ENCODE results near the gene ATP5MG. TPM values are rescaled to one million over a fixed set of nuclear protein-coding genes. Genes with fewer than 3 reads are reported as not detected.

The ATP5MG gene
- total and polyA plus RNA-seq, 2 donors (not counting 1 experiment from before 2014, with no cell fraction given): 118 to 142 TPM

- no peaks in the 10 kb centered on the region for H4K20me1 ChIP-seq (ENCODE audit: control insufficient read depth, insufficient read depth, low read length, poor library complexity, severe bottlenecking)
- no peaks in the 10 kb centered on the region for H3K9me3 Mint-ChIP-seq (ENCODE audit: insufficient read depth)
- no peak for DNase-seq
- no peak overlapping the region for H3K27ac Mint-ChIP-seq
- intact Hi-C loops (cut with micrococcal nuclease): no loop called here
- 0% methylated on average over 1 of the region's 1 CpG for WGBS (ENCODE audit: insufficient coverage)
- H3K4me3 Mint-ChIP-seq: no peak overlapping the region
- no peak for ATAC-seq (ENCODE audit: low read depth)
- H3K36me3 ChIP-seq (replicated peaks in 1 of 2; ENCODE audit: control extremely low read depth in 1 of 2, control insufficient read depth in 1 of 2, extremely low read depth in 1 of 2, insufficient read depth in 2 of 2, low read length in 1 of 2): no peaks in the 10 kb centered on the region
- no peak overlapping the region for H3K4me2 ChIP-seq (replicated peaks; ENCODE audit: low read depth, low read length, poor library complexity, severe bottlenecking)
- no peak overlapping the region for H3K9ac ChIP-seq (ENCODE audit: low read length)
- no peak for TF ChIP-seq CTCF (IDR thresholded peaks at IDR 0.05)
- TF ChIP-seq EZH2 (IDR thresholded peaks at IDR 0.05; ENCODE audit: borderline replicate concordance, insufficient read depth, low read depth, low read length, poor library complexity, severe bottlenecking): no peak
- H3K27me3 Mint-ChIP-seq: no peaks in the 10 kb centered on the region
- CTCF ChIA-PET: no interaction called here
- no peaks in the 10 kb centered on the region for H3K9me3 ChIP-seq (ENCODE audit: control extremely low read depth in 1 of 3, control insufficient read depth in 2 of 3, insufficient read depth in 1 of 3, low read length in 2 of 3)
- H2AFZ ChIP-seq (ENCODE audit: insufficient read depth, low read depth, low read length, poor library complexity, severe bottlenecking): no peak overlapping the region
- POLR2A ChIA-PET: no interaction called here
- H3K27me3 ChIP-seq (replicated peaks in 1 of 4; ENCODE audit: control extremely low read depth in 1 of 4, control insufficient read depth in 3 of 4, insufficient read depth in 4 of 4, low read length in 3 of 4): no peaks in the 10 kb centered on the region
- H3K79me2 ChIP-seq (ENCODE audit: control insufficient read depth, insufficient read depth, low read length): no peaks in the 10 kb centered on the region
- H3K4me3 ChIP-seq (ENCODE audit: control extremely low read depth in 1 of 5, extremely low read depth in 1 of 5, insufficient read depth in 1 of 5, low read depth in 2 of 5, low read length in 4 of 5): no peak overlapping the region
- H3K27ac ChIP-seq (ENCODE audit: low read length in 2 of 2): no peak overlapping the region
- H3K4me1 Mint-ChIP-seq: no peaks in the 10 kb centered on the region
- H3K4me1 ChIP-seq (ENCODE audit: control insufficient read depth in 2 of 2, insufficient read depth in 2 of 2, low read length in 2 of 2): no peaks in the 10 kb centered on the region
Observed at GRCh38 chr11:118427707-118428106, 26.3 kb downstream of the ATP5MG start.

GRCh38 chr11:118430956-118431355 is 29.6 kb downstream of the ATP5MG start:
- intact Hi-C loops (cut with micrococcal nuclease): loop anchor here (10.0 kb wide), 1 partner anchor 444 kb away; no protein-coding TSS in a partner anchor
- no CpG with 5 or more reads among the region's 2 CpGs for WGBS (ENCODE audit: insufficient coverage)
- Mint-ChIP-seq H3K9me3 (ENCODE audit: insufficient read depth) (no peaks in the 10 kb centered on the region), H3K27me3 (no peaks in the 10 kb centered on the region), H3K4me1 (peaks cover 9% of the 10 kb centered on the region), H3K4me3 (no peak overlapping the region), H3K27ac (no peak overlapping the region)
- no peak overlapping the region for H2AFZ ChIP-seq (ENCODE audit: insufficient read depth, low read depth, low read length, poor library complexity, severe bottlenecking)
- ChIA-PET POLR2A (no interaction called here), CTCF (interaction anchor here (0.9 kb wide), 1 partner anchor 58 kb away, joined by 3 read pairs; no protein-coding TSS in a partner anchor)
- DNase-seq (no peak), ATAC-seq (ENCODE audit: low read depth) (no peak)
- H4K20me1 ChIP-seq (ENCODE audit: control insufficient read depth, insufficient read depth, low read length, poor library complexity, severe bottlenecking): no peaks in the 10 kb centered on the region
- no peaks in the 10 kb centered on the region for H3K27me3 ChIP-seq (replicated peaks in 1 of 4; ENCODE audit: control extremely low read depth in 1 of 4, control insufficient read depth in 3 of 4, insufficient read depth in 4 of 4, low read length in 3 of 4)
- no peak overlapping the region for H3K27ac ChIP-seq (ENCODE audit: low read length in 2 of 2)
- TF ChIP-seq CTCF (IDR thresholded peaks at IDR 0.05) (no peak), EZH2 (IDR thresholded peaks at IDR 0.05; ENCODE audit: borderline replicate concordance, insufficient read depth, low read depth, low read length, poor library complexity, severe bottlenecking) (no peak)
- H3K9me3 ChIP-seq (ENCODE audit: control extremely low read depth in 1 of 3, control insufficient read depth in 2 of 3, insufficient read depth in 1 of 3, low read length in 2 of 3): no peaks in the 10 kb centered on the region
- H3K9ac ChIP-seq (ENCODE audit: low read length): no peak overlapping the region
- H3K79me2 ChIP-seq (ENCODE audit: control insufficient read depth, insufficient read depth, low read length): no peaks in the 10 kb centered on the region
- no peak overlapping the region for H3K4me2 ChIP-seq (replicated peaks; ENCODE audit: low read depth, low read length, poor library complexity, severe bottlenecking)
- peaks cover 6 to 9% of the 10 kb centered on the region in 2 donors for H3K4me1 ChIP-seq (ENCODE audit: control insufficient read depth in 2 of 2, insufficient read depth in 2 of 2, low read length in 2 of 2)
- H3K36me3 ChIP-seq (replicated peaks in 1 of 2; ENCODE audit: control extremely low read depth in 1 of 2, control insufficient read depth in 1 of 2, extremely low read depth in 1 of 2, insufficient read depth in 2 of 2, low read length in 1 of 2): no peaks in the 10 kb centered on the region
- H3K4me3 ChIP-seq (ENCODE audit: control extremely low read depth in 1 of 5, extremely low read depth in 1 of 5, insufficient read depth in 1 of 5, low read depth in 2 of 5, low read length in 4 of 5): no peak overlapping the region
